HG03378 (cell line): ENCODE data around the gene TPBGL.

Experiments used
- ATAC-seq: cut with Tn5 transposase; IDR thresholded peaks from one replicate; pipeline ENCODE4 v1.9.1; 2021; ENCODE audit warnings: mild to moderate bottlenecking, moderate library complexity; ENCODE audit not compliant: unreplicated experiment

Gene TPBGL

DNA sequence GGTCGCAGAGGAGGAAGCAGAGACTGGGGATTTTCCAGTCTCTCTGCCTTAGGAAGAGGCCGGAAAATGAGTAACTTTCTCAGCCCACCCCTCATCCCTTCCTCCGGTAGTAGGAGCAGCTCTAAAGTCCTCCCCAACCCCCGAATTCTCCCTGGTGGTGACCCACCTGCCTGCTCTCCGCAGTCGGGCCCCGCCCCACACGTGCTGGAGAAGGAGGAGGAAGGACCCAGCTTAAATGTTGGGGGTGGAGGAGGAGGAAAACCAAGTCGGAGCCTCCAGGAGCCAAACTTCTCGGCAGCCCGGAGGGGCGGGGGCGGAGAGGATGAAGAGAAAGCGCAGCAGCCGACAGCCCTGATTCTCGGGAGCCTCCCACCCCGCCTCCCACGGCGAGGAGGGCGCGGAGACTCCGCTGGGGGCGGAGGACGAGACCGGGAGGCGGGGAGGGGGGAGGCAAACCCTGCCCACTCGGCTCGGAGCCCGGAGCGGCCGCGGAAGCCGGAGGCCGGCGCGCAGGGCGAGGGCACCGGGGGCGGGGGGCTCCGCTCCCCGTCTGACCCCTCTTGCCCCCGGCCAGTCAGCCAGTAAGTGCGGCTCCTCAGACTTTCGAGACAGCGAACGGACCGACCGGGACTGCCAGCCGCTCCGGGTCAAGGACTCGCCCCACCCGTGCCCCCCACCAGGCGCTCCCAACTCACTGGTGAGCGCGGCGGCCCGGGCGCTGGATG is at the start of gene TPBGL:
Gene TPBGL (plus strand): TSS at position 464 of the 725 bp plus-strand sequence. CDS start 276 bp downstream, outside the sequence.
- no peak for ATAC-seq

DNA sequence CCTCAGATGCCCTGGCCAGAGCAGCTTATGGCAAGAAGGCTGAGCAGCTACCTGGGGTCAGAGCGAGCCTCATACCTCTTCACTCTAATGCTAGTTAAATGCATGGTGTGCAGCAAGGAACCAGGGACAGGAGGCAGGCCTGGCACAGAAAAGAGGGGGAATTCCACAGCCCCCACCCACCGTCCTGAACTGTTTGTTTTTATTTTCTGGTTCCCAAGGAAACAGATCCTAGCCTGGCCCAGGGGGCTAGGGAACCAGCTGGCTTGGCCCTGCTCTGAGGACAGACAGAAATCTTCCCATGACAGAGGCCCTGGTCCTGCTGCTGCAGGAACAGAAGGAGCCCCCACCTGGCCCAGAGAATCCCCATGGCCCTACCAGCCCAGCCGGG is 49.2 kb upstream of the TPBGL start:
- no peak for ATAC-seq

GRCh38 chr11:75193271-75193670 is 47.3 kb upstream of the TPBGL start:
- ATAC-seq = no peak

DNA sequence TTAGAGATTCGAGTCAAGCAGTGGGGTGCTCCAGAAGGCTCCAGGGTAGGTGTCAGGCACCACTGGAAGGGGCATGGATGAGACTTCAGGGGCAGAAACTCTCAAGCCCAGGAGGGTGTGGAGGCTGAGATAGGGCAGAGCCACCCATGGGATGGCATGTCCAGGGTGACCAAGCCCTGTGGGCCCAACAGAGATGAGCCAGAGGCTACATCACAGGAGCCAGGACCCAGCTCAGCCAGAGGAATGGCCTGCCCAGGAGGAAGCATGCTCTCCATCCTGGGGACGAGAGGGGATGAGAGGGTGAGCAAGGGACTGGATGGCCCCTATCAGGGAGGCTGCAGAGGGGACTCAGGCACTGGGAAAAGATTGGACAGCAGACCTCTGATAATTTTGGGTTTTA is 46.9 kb upstream of the TPBGL start:
- ATAC-seq = no peak

DNA sequence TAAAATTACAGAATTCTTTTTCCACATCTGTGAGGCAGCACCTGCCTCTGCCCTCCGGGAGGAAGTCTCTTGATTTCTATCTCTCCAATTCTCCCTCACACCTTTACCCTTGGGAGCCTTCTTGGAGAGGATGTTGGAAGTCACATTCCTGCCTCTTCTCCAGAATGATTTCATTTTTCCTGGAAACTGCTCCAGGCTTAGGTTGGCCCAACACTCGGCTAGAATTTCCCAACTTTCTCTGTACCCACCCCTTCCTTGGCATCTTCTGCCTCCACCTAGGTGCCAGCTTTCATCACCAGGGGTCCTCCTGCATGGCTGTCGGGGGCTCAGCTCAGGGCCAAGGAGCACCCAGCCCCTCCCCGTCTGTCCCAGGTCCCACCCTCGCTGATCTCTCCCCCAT is 46.4 kb upstream of the TPBGL start:
- no peak for ATAC-seq

DNA sequence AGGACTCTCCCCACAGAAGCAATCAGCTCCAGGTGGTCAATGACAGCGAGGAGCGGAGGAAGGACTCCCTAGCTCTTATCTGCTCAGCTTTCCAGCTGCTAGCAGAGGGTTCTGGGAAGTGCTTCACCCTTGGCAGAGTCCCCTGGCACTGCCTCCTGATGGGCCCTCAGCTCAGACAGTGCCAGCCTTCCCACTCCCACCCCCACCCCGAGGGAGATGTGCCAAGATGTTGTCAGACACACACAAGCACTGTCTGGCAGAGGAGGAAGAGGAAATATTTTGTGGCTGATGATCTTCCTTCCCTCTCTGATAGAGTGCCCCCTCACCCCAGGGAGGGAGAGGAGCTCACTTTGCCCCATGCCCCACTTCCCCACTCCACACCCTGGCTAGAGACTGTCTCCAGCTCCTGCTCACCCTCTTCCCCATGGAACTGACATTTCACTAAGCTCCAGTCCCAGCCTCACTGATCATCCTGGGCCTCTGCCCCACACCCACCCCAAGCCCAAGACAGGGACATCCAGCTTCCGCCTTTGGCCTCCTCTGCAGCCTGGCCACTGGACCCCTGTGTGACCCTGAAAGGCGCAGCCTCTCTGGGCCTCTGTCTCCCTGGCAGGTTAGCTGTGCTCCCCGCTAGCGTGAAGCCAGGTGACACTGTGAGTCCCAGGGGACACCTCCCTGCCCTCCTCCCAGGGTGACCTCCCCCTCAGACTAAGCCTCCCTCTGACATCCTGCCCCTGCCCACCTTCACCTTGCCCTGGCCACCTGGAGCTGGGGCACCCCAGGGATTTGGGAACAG is 45.2 kb upstream of the TPBGL start:
- ATAC-seq = no peak

DNA sequence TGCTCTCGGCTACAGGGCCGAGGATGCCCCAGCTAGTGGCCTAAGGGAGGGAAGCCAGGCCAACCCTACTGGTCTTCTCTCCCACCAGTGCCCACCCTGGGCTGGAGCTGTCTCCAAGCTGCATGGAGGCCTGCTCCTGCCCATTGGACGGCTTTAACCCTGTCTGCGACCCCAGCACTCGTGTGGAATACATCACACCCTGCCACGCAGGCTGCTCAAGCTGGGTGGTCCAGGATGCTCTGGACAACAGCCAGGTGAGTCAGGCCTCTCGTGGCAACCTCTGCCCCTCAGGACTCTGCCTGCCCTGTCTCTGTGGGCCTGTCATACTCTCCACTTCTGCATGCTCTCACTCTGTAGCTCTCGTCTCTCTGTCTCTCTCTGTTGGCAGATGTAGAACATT is 44.1 kb upstream of the TPBGL start:
- no peak for ATAC-seq

DNA sequence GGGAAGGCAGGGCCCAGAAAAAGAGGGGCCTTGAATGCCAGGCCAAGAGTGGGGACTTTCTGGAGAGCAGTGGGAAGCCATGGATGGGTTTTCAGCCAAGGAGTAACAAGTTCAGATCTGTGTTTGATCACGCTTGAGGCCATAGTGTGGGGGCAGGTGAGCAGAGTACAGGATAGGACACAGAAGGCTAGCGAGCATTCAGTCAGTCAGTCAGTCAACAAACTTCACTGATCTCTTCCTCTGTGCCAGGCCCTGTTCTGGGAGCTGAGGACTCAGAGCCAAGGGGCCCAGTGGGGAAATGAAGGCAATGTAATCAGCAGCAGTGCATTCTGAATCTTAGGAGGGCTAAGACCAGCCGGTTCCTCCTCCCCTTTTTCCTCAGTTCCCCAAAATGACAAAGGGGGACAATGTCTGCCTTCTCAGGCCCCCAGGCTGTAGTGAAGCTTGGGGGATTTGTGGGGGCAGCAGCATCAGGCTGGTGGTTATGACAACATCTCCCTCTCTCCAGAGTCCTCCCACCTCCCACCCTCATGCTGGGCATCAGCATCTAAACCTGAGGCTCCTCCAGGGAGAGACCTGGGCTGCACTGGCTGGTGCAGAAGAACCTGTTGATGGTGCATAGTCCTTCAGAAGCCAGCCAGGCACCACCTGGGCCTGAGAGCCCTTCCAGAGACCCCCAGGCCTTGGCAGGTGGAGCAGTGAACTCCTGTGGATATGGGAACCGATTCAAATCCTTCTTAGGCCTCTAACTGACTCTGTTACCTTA is 42.9 kb upstream of the TPBGL start:
- no peak for ATAC-seq

- ATAC-seq = no peak
Measured at GRCh38 chr11:75198278-75198973, 42.1 kb upstream of the TPBGL start.

GRCh38 chr11:75199412-75199955 is 41.1 kb upstream of the TPBGL start:
- no peak for ATAC-seq

DNA sequence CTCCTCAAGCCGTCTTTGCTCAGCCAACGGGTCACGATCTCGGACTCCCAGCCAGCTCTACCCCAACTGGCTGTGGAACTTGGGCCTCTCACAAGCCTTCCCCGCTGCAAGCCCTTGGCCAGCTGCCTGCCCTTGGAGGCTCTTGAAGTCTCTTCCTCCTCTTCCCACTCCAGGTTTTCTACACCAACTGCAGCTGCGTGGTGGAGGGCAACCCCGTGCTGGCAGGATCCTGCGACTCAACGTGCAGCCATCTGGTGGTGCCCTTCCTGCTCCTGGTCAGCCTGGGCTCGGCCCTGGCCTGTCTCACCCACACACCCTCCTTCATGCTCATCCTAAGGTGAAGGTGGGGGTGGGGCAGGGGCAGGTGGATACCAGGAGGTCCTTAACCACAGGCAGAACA is 40.5 kb upstream of the TPBGL start:
- ATAC-seq = no peak

DNA sequence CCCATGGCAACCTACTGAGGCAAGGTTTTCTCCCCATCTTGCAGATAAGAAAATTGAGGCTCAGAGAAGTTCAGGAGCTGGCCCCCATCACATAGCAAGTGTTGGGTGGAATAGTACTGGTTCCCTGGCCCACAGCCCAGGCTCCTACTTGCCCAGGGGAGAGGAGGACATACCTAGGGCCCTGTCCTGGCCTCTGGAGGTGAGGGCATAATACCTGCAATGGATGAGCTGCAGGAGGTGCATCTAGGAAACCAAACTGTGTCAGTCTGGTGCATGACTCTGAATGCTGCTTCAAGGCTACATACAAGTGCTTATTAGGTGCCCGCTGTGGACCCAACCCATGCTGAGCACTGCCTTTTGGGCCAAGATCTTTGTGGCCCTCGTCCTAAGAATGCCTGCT is 40.0 kb upstream of the TPBGL start:
- no peak for ATAC-seq

GRCh38 chr11:75201771-75202170 is 38.8 kb upstream of the TPBGL start:
- no peak for ATAC-seq

- no peak for ATAC-seq
Measured at GRCh38 chr11:75202195-75202594, 38.4 kb upstream of the TPBGL start.

GRCh38 chr11:75203138-75203537 is 37.4 kb upstream of the TPBGL start:
- ATAC-seq = no peak

DNA sequence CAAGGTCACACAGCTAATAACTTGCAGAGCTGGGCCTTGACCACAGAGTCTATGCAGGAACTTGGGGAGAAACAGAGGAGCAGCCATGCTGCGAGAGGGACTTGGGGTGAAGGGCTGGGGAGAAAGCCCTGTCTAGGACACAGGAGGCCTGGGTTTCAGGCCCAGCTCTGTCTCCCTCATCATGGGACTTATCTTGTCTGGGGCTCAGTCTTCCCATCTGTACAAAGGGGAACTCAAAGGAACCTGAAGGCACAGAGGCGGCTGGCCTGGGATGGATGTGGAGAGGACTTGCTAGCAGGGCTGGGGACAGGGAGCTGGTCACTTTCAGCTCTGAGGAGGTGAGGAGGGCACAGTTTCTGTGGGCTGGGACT is 36.9 kb upstream of the TPBGL start:
- no peak for ATAC-seq

- ATAC-seq = no peak
Measured at GRCh38 chr11:75204012-75204674, 36.4 kb upstream of the TPBGL start.

GRCh38 chr11:75204685-75205563 is 35.6 kb upstream of the TPBGL start:
- no peak for ATAC-seq

DNA sequence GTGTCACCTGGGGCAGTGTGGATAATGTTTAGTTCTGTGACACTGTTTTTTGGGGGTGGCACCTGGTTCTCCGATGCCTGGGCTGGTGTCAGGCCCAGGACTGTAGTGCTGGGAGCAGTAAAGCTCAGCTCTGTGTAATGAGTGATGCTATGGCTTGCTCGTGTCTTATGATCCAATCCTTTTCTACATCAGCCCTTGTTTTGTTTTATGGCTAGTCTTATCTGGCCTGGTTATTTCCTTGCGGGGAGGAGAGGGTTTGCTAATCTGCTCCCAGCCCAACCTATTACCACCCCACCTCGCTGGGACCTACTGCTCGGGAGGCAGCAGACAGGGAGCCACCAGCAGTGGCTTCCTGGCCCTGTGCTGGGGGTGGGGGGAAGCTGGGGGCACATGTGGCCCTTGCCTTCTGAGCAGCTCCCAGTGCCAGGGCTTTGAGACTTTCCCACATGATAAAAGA is 35.0 kb upstream of the TPBGL start:
- ATAC-seq = no peak
